OCI-LY1 (cell line): ENCODE results near the gene SKP1.
A peak's percentile ranks its signal among the peaks of the same experiment; 100 is the strongest.

ENCODE experiments used
- H2AFZ ChIP-seq: fragments of 200-600 bp; sonication (generic), shearing (Covaris generic); 2 replicates; pipeline ENCODE4 v1.6.0; 2014; ENCODE audit warnings: antibody characterized with exemption, mild to moderate bottlenecking, low read length
- H3F3A ChIP-seq: fragments of 200-600 bp; sonication (generic), shearing (Covaris generic); 2 replicates; pipeline ENCODE4 v1.6.0; 2014; ENCODE audit warnings: mild to moderate bottlenecking, antibody characterized with exemption, low read length, moderate library complexity; ENCODE audit not compliant: insufficient read depth
- H3K27ac ChIP-seq: fragments of 200-600 bp; sonication (generic); 2 replicates; pipeline ENCODE4 v1.5.1; 2014; ENCODE audit warnings: low read length, mixed run types, mild to moderate bottlenecking, low read depth; ENCODE audit not compliant: poor library complexity, severe bottlenecking
- H3K27me3 ChIP-seq: fragments of 200-600 bp; sonication (generic); 2 replicates; pipeline ENCODE4 v1.6.0; 2014; ENCODE audit warnings: antibody characterized with exemption, mild to moderate bottlenecking, low read length, moderate library complexity; ENCODE audit not compliant: insufficient read depth
- H3K36me3 ChIP-seq: fragments of 200-600 bp; sonication (generic); 2 replicates; pipeline ENCODE4 v1.6.1; 2014; ENCODE audit warnings: mild to moderate bottlenecking, antibody characterized with exemption, low read length, moderate library complexity, mixed read lengths; ENCODE audit not compliant: insufficient read depth
- H3K4me1 ChIP-seq: fragments of 200-600 bp; sonication (generic); 2 replicates; pipeline ENCODE4 v1.5.1; 2014; ENCODE audit warnings: mild to moderate bottlenecking, low read length, moderate library complexity; ENCODE audit not compliant: insufficient read depth, severe bottlenecking
- H3K4me2 ChIP-seq: fragments of 200-600 bp; sonication (generic), shearing (Covaris generic); 2 replicates; pipeline ENCODE4 v1.6.1; 2014; ENCODE audit warnings: low read length
- H3K4me3 ChIP-seq: fragments of 200-600 bp; sonication (generic); 2 replicates; pipeline ENCODE4 v1.5.1; 2014; ENCODE audit warnings: low read length, low read depth, mild to moderate bottlenecking, mixed read lengths; ENCODE audit not compliant: poor library complexity, severe bottlenecking
- H3K79me2 ChIP-seq: fragments of 200-600 bp; shearing (Covaris generic); 2 replicates; pipeline ENCODE4 v1.6.1; 2016; ENCODE audit warnings: mixed run types, low read length, mixed read lengths; ENCODE audit not compliant: insufficient read depth
- H3K9ac ChIP-seq: fragments of 200-600 bp; sonication (generic), shearing (Covaris generic); 2 replicates; pipeline ENCODE4 v1.6.1; 2014; ENCODE audit warnings: mild to moderate bottlenecking, low read length, mixed read lengths
- H3K9me2 ChIP-seq: fragments of 200-600 bp; sonication (generic), shearing (Covaris generic); 2 replicates; pipeline ENCODE4 v1.6.1; 2014; ENCODE audit warnings: low read depth, mild to moderate bottlenecking, low read length, mixed read lengths
- H3K9me3 ChIP-seq: fragments of 200-600 bp; shearing (Covaris generic); 2 replicates; pipeline ENCODE4 v1.6.1; 2014; ENCODE audit warnings: low read length, mixed read lengths
- H4K20me1 ChIP-seq: fragments of 200-600 bp; sonication (generic), shearing (Covaris generic); 2 replicates; pipeline ENCODE4 v1.6.0; 2016; ENCODE audit warnings: mild to moderate bottlenecking, low read length; ENCODE audit not compliant: insufficient read depth
- EZH2 ChIP-seq: fragments of 200-600 bp; sonication (generic), shearing (Covaris generic); IDR thresholded peaks from 2 replicates; pipeline ENCODE4 v1.8.0; 2017; ENCODE audit warnings: borderline replicate concordance, mixed run types, mild to moderate bottlenecking, antibody characterized with exemption, low read length, moderate library complexity, mixed read lengths
- TF ChIP-seq, protein P1 (sequence below): fragments of 200-600 bp; sonication (generic), shearing (Covaris generic); IDR thresholded peaks from 2 replicates; pipeline ENCODE4 v1.5.1; 2017; ENCODE audit warnings: mild to moderate bottlenecking, antibody characterized with exemption, low read length, moderate library complexity, mixed read lengths

The SKP1 gene

DNA sequence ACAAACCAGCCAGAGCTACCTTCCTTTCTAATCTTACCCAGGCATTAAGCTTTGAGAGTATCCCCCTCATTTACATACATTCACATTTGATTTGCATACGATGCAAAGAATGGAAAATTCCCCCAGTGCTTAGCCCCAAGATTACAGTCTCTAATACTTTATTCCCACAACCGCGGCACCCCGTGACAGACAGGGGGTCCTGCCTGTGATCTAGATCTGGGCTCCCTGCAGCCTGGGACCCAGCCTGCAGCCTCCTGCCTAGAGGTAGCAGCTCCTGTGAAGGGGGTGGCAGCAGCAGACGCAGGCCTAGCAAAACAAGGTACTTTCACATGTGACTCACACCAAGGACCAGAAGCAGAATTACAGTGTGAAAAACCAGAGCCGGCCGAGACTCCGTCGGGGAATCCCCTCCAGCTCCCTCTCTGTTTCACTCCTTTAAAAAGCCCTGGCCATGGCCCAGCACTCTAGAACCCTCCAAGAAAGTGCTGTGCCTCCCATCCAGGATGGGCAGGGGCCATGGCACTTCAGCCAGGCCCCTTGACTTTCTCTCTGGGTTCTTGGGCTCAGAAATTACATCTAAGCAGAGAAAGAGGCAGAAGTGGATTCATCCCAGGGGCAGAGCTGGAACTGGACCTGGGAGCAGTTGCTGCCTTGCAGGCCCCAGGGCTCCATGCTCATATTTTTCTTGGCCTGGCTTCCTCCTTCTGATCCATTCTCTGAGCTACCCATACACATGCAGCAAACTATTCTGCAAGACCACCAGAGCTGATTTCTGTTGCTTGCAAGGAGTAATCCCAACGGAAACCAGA is 76.3 kb downstream of the SKP1 start:
- Histone ChIP-seq H3K36me3 (no peaks in the 10 kb centered on the region), H3K9me3 (no peaks in the 10 kb centered on the region), H2AFZ (no peak overlapping the region), H3K9ac (no peak overlapping the region), H3K79me2 (no peaks in the 10 kb centered on the region), H3K9me2 (no peaks in the 10 kb centered on the region), H3K4me3 (no peak overlapping the region), H3K27me3 (0 out of 2 replicates have a peak, but pooled peaks cover 8% of the 10 kb centered on the region), H3K4me1 (peaks cover 17% of the 10 kb centered on the region), H4K20me1 (no peaks in the 10 kb centered on the region), H3F3A (no peaks in the 10 kb centered on the region), H3K4me2 (peak overlapping the region; percentile 21; the same call in 1 of the 2 replicates), H3K27ac (peak overlapping the region; percentile 2)
- TF ChIP-seq EZH2, result no peak
- TF ChIP-seq, protein P1, sequence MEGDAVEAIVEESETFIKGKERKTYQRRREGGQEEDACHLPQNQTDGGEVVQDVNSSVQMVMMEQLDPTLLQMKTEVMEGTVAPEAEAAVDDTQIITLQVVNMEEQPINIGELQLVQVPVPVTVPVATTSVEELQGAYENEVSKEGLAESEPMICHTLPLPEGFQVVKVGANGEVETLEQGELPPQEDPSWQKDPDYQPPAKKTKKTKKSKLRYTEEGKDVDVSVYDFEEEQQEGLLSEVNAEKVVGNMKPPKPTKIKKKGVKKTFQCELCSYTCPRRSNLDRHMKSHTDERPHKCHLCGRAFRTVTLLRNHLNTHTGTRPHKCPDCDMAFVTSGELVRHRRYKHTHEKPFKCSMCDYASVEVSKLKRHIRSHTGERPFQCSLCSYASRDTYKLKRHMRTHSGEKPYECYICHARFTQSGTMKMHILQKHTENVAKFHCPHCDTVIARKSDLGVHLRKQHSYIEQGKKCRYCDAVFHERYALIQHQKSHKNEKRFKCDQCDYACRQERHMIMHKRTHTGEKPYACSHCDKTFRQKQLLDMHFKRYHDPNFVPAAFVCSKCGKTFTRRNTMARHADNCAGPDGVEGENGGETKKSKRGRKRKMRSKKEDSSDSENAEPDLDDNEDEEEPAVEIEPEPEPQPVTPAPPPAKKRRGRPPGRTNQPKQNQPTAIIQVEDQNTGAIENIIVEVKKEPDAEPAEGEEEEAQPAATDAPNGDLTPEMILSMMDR, result no peak

DNA sequence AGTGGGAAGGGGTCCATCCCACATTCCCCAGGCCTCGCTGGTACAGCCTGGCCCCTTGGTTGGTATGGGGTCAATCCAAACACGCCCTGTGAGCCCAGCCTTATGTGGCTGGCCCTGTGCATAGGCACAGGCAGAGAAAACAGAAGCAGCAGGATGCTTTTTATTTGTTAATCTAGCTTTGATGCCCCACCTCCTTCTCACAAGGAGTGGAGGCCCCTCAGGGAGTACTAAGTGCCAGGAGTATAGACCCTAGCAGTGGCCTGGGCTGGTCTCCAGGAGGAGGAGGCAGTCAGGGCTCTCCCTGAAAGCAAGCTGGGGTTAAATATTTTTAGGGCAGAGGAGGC is 76.8 kb downstream of the SKP1 start:
- Histone ChIP-seq H4K20me1 (no peaks in the 10 kb centered on the region), H3K9ac (no peak overlapping the region), H3K4me1 (peaks cover 17% of the 10 kb centered on the region), H3K4me3 (no peak overlapping the region), H3K27me3 (0 out of 2 replicates have a peak, but pooled peaks cover 2% of the 10 kb centered on the region), H3K9me2 (no peaks in the 10 kb centered on the region), H3K27ac (no peak overlapping the region), H3K9me3 (no peaks in the 10 kb centered on the region), H3K79me2 (no peaks in the 10 kb centered on the region), H3F3A (no peaks in the 10 kb centered on the region), H3K4me2 (peak overlapping the region; percentile 21; the same call in 1 of the 2 replicates), H2AFZ (no peak overlapping the region), H3K36me3 (no peaks in the 10 kb centered on the region)
- TF ChIP-seq, protein P1, result no peak
- TF ChIP-seq EZH2, result no peak

DNA sequence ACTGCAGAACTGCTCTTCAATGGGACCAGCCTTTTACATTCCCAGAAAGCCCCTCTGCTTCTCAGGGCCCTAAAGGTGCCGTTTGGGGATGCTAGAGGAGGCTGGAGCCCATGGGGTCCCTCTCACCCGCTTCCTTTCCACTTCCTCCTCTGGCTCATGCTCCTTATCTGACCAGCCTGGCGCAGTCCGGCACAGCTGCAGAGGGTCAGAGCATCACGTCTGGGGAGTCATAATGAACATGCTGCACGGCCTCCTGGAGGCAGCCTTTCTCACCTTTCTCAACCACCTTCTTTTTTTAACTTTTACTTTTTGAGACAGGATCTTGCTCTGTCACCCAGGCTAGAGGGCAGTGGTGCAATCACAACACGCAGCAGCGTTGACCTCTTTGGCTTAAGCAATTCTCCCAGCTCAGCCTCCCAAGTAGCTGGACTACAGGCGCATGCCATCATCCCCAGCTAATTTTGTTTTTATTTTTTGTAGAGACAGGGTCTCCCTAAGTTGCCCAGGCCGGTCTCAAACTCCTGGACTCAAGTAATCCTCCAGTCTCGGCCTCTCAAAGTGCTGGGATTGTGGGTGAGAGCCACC is 77.4 kb downstream of the SKP1 start:
- Histone ChIP-seq H3K9me2 (no peaks in the 10 kb centered on the region), H3K79me2 (no peaks in the 10 kb centered on the region), H3K4me1 (peaks cover 17% of the 10 kb centered on the region), H3K4me2 (no peak overlapping the region), H3K36me3 (no peaks in the 10 kb centered on the region), H2AFZ (no peak overlapping the region), H3K27ac (no peak overlapping the region), H3K9ac (no peak overlapping the region), H3K27me3 (no peaks in the 10 kb centered on the region), H3F3A (no peaks in the 10 kb centered on the region), H3K9me3 (no peaks in the 10 kb centered on the region), H3K4me3 (no peak overlapping the region), H4K20me1 (no peaks in the 10 kb centered on the region)
- no peak for TF ChIP-seq EZH2
- TF ChIP-seq, protein P1, result no peak
